SK-N-SH treated with all-trans-retinoic acid at 6 μM for 48 hours (cell line): Measurements from ENCODE around the gene IL15RA.

ENCODE experiments used
- ARNTL ChIP-seq: fragments of 450-650 bp; formaldehyde crosslinking; IDR thresholded peaks from 2 replicates; pipeline ENCODE4 v1.5.0; 2020; ENCODE audit warnings: low read depth, mild to moderate bottlenecking, moderate library complexity, borderline replicate concordance
- BACH2 ChIP-seq: fragments of 250-450 bp; sonication (Bioruptor Pico); IDR thresholded peaks from 2 replicates; pipeline ENCODE4 v1.9.0; 2021; ENCODE audit warnings: mild to moderate bottlenecking, borderline replicate concordance
- TCF4 ChIP-seq: fragments of 250-450 bp; sonication (Bioruptor Pico); IDR thresholded peaks from 2 replicates; pipeline ENCODE4 v1.8.0; 2021; ENCODE audit warnings: mild to moderate bottlenecking, moderate library complexity, borderline replicate concordance
- TOX ChIP-seq: fragments of 250-450 bp; sonication (Bioruptor Pico); IDR thresholded peaks from 2 replicates; pipeline ENCODE4 v1.8.0; 2021; ENCODE audit warnings: mild to moderate bottlenecking, moderate library complexity, borderline replicate concordance
- ZFP3 ChIP-seq: fragments of 250-450 bp; sonication (Bioruptor Pico); IDR thresholded peaks from 2 replicates; pipeline ENCODE4 v1.5.0; 2020; ENCODE audit warnings: mild to moderate bottlenecking, moderate library complexity
- ZFP30 ChIP-seq: fragments of 450-650 bp; formaldehyde crosslinking; IDR thresholded peaks from 2 replicates; pipeline ENCODE4 v1.5.0; 2022; ENCODE audit warnings: mild to moderate bottlenecking, moderate library complexity
- ZNF565 ChIP-seq: fragments of 450-650 bp; formaldehyde crosslinking; conservative IDR thresholded peaks from 2 replicates; pipeline ENCODE4 v1.5.0; 2020; ENCODE audit warnings: low read depth, mild to moderate bottlenecking, moderate library complexity
- ZNF8 ChIP-seq: fragments of 450-650 bp; formaldehyde crosslinking; IDR thresholded peaks from 2 replicates; pipeline ENCODE4 v1.5.0; 2020; ENCODE audit warnings: mild to moderate bottlenecking, moderate library complexity
- TF ChIP-seq, protein P1 (sequence below): fragments of 250-450 bp; sonication (Bioruptor Pico); IDR thresholded peaks from 2 replicates; pipeline ENCODE4 v1.5.1; 2020; ENCODE audit warnings: low read depth, mild to moderate bottlenecking, moderate library complexity
- TF ChIP-seq, protein P2 (sequence below): fragments of 250-450 bp; sonication (Bioruptor Pico); IDR thresholded peaks from 2 replicates; pipeline ENCODE4 v1.8.0; 2021; ENCODE audit warnings: low read depth, mild to moderate bottlenecking, moderate library complexity, borderline replicate concordance
- TF ChIP-seq, protein P3 (sequence below): fragments of 250-450 bp; sonication (Bioruptor Pico); IDR thresholded peaks from 2 replicates; pipeline ENCODE4 v1.8.0; 2020; ENCODE audit warnings: mild to moderate bottlenecking, moderate library complexity, borderline replicate concordance

DNA sequence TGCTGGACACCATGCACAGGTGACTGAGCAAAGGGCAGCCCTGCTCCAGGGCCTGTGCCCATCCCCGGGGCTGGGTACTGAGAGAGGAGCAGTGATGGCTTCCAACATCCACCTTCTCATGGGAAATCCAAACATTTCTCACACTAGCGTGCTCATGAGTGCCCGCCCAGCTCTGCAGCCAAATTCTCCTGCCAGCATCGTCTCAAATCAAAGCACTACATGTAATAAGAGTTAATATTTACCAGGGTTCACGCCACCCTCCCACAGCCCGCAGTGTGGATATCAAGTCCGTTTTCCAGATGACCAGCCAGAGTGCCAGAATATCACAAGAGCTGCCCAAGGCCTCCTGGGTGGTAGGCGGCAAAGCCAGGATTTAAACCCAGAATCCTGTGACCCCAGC, 12.1 kb downstream of the IL15RA start:
- TF ChIP-seq ZFP30 (CRISPR knock-in tag) (no peak), ZFP3 (no peak), TCF4 (CRISPR knock-in tag) (no peak), TOX (CRISPR knock-in tag) (no peak), ARNTL (CRISPR knock-in tag) (no peak), BACH2 (no peak), ZNF8 (CRISPR knock-in tag) (no peak), ZNF565 (no peak)
- TF ChIP-seq, protein P1, sequence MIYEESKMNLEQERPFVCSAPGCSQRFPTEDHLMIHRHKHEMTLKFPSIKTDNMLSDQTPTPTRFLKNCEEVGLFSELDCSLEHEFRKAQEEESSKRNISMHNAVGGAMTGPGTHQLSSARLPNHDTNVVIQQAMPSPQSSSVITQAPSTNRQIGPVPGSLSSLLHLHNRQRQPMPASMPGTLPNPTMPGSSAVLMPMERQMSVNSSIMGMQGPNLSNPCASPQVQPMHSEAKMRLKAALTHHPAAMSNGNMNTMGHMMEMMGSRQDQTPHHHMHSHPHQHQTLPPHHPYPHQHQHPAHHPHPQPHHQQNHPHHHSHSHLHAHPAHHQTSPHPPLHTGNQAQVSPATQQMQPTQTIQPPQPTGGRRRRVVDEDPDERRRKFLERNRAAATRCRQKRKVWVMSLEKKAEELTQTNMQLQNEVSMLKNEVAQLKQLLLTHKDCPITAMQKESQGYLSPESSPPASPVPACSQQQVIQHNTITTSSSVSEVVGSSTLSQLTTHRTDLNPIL (CRISPR knock-in tag): no peak
- TF ChIP-seq, protein P2, sequence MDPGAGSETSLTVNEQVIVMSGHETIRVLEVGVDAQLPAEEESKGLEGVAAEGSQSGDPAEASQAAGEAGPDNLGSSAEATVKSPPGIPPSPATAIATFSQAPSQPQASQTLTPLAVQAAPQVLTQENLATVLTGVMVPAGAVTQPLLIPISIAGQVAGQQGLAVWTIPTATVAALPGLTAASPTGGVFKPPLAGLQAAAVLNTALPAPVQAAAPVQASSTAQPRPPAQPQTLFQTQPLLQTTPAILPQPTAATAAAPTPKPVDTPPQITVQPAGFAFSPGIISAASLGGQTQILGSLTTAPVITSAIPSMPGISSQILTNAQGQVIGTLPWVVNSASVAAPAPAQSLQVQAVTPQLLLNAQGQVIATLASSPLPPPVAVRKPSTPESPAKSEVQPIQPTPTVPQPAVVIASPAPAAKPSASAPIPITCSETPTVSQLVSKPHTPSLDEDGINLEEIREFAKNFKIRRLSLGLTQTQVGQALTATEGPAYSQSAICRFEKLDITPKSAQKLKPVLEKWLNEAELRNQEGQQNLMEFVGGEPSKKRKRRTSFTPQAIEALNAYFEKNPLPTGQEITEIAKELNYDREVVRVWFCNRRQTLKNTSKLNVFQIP: no peak
- TF ChIP-seq, protein P3, sequence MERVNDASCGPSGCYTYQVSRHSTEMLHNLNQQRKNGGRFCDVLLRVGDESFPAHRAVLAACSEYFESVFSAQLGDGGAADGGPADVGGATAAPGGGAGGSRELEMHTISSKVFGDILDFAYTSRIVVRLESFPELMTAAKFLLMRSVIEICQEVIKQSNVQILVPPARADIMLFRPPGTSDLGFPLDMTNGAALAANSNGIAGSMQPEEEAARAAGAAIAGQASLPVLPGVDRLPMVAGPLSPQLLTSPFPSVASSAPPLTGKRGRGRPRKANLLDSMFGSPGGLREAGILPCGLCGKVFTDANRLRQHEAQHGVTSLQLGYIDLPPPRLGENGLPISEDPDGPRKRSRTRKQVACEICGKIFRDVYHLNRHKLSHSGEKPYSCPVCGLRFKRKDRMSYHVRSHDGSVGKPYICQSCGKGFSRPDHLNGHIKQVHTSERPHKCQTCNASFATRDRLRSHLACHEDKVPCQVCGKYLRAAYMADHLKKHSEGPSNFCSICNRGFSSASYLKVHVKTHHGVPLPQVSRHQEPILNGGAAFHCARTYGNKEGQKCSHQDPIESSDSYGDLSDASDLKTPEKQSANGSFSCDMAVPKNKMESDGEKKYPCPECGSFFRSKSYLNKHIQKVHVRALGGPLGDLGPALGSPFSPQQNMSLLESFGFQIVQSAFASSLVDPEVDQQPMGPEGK (CRISPR knock-in tag): no peak
